Osteoblast (primary cell): ENCODE data around the gene ENDOV. TPM values are rescaled to one million over a fixed set of nuclear protein-coding genes. Genes with fewer than 3 reads are reported as not detected.
A peak's percentile ranks its signal among the peaks of the same experiment; 100 is the strongest.

Experiments
- DNase-seq: peaks from one replicate; pipeline ENCODE4 v3.0.0; 2011; ENCODE audit warnings: low spot score, mixed read lengths; ENCODE audit not compliant: insufficient read length; ENCODE audit errors: missing footprints
- H2AFZ ChIP-seq: 2 replicates; pipeline ENCODE4 v1.6.0; 2011; ENCODE audit warnings: mild to moderate bottlenecking, low read length
- H3K27ac ChIP-seq: 2 replicates; pipeline ENCODE4 v1.5.1; 2011; ENCODE audit warnings: mild to moderate bottlenecking, low read depth, low read length, moderate library complexity
- H3K27me3 ChIP-seq: 2 replicates; pipeline ENCODE4 v1.6.0; 2012; ENCODE audit warnings: mild to moderate bottlenecking, control low read depth, inconsistent platforms, low read length, moderate library complexity; ENCODE audit not compliant: insufficient read depth
- H3K36me3 ChIP-seq: 2 replicates; pipeline ENCODE4 v1.5.1; 2011; ENCODE audit warnings: mild to moderate bottlenecking, low read length, control low read depth, moderate library complexity; ENCODE audit not compliant: insufficient read depth
- H3K4me1 ChIP-seq: 2 replicates; pipeline ENCODE4 v1.5.1; 2011; ENCODE audit warnings: mild to moderate bottlenecking, low read length, control low read depth, moderate library complexity; ENCODE audit not compliant: insufficient read depth
- H3K4me2 ChIP-seq: 2 replicates; pipeline ENCODE4 v1.6.0; 2011; ENCODE audit warnings: mild to moderate bottlenecking, low read length; ENCODE audit not compliant: insufficient read depth
- H3K4me3 ChIP-seq: fragments of 200-600 bp; sonication (generic); 3 replicates; pipeline ENCODE4 v1.5.1; 2012; ENCODE audit warnings: mild to moderate bottlenecking, low read length, inconsistent platforms; ENCODE audit not compliant: insufficient read depth
- H3K79me2 ChIP-seq: 2 replicates; pipeline ENCODE4 v1.6.0; 2012; ENCODE audit warnings: mild to moderate bottlenecking, low read length, control low read depth, inconsistent platforms; ENCODE audit not compliant: insufficient read depth
- H3K9me3 ChIP-seq: 2 replicates; pipeline ENCODE4 v1.5.1; 2011; ENCODE audit warnings: low read depth, low read length, control low read depth
- H4K20me1 ChIP-seq: 2 replicates; pipeline ENCODE4 v1.6.0; 2012; ENCODE audit warnings: mild to moderate bottlenecking, low read length, control low read depth; ENCODE audit not compliant: insufficient read depth
- total RNA-seq: library from RNA; depleted of rRNA; stranded (reverse); fragments of >200 nt; gene quantifications from 2 replicates; pipeline ENCODE4 v1.2.3, GENCODE V29; 2012
- TF ChIP-seq, protein P1 (sequence below): IDR thresholded peaks from 2 replicates; pipeline ENCODE4 v1.5.1; 2011; ENCODE audit warnings: mild to moderate bottlenecking, low read depth, low read length, moderate library complexity; ENCODE audit errors: extremely low read depth

ENDOV gene
- total RNA-seq, 1 donor = 19.5 TPM

DNA sequence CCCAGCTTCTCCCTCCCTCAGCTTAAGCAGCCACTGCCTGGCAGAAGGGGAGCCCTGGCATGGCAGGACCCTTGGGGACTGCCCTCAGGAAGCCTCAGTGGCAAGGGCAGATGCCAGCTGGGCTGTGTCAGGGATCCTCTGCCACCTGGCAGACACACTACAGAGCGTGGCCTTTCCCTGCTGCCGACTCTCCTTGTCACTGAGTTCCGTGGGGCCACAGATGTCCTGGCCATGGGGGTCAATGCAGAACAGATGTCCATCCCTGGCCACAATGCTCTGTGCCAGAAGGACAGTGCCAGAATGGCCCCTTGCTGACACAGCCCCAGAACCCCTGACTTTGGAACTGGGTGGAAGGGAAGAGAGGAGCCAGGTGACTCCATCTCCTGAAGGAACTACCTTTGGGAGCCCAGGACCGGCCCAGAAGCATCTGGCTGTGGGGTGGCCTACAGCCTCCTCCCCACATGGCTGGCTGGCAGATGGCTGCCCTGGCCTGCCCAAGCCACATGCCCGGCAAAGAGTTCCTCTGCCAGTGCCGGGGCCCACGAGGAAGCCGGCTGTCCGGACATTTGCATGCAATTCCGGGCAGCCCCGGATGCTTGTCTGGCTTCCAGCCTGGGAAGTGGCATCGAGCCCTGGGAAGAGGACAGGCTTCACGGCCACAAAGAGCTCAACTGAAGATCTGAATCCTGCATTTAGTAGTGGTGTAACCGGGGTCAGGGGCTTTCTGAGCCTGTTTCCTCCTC, 37.4 kb downstream of the ENDOV start:
- no peak for DNase-seq

GRCh38 chr17:80453126-80453997, 38.4 kb downstream of the ENDOV start:
- H3K36me3 ChIP-seq = no peaks in the 10 kb centered on the region
- H3K79me2 ChIP-seq = no peaks in the 10 kb centered on the region
- peak overlapping the region; percentile 91 for H3K4me2 ChIP-seq
- no peaks in the 10 kb centered on the region for H3K9me3 ChIP-seq
- no peaks in the 10 kb centered on the region for H4K20me1 ChIP-seq
- H2AFZ ChIP-seq = no peak overlapping the region
- peaks cover 13% of the 10 kb centered on the region for H3K4me1 ChIP-seq
- TF ChIP-seq, protein P1, sequence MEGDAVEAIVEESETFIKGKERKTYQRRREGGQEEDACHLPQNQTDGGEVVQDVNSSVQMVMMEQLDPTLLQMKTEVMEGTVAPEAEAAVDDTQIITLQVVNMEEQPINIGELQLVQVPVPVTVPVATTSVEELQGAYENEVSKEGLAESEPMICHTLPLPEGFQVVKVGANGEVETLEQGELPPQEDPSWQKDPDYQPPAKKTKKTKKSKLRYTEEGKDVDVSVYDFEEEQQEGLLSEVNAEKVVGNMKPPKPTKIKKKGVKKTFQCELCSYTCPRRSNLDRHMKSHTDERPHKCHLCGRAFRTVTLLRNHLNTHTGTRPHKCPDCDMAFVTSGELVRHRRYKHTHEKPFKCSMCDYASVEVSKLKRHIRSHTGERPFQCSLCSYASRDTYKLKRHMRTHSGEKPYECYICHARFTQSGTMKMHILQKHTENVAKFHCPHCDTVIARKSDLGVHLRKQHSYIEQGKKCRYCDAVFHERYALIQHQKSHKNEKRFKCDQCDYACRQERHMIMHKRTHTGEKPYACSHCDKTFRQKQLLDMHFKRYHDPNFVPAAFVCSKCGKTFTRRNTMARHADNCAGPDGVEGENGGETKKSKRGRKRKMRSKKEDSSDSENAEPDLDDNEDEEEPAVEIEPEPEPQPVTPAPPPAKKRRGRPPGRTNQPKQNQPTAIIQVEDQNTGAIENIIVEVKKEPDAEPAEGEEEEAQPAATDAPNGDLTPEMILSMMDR = no peak
- H3K27ac ChIP-seq = no peak overlapping the region
- H3K4me3 ChIP-seq = peak overlapping the region; percentile 89
- H3K27me3 ChIP-seq = no peaks in the 10 kb centered on the region
- DNase-seq = no peak

More for the DNA sequence above, 37.4 kb downstream of the ENDOV start:
- no peaks in the 10 kb centered on the region for H4K20me1 ChIP-seq
- no peaks in the 10 kb centered on the region for H3K27me3 ChIP-seq
- no peaks in the 10 kb centered on the region for H3K79me2 ChIP-seq
- H3K36me3 ChIP-seq = no peaks in the 10 kb centered on the region
- TF ChIP-seq, protein P1 = no peak
- no peak overlapping the region for H3K4me3 ChIP-seq
- no peak overlapping the region for H3K27ac ChIP-seq
- H3K4me2 ChIP-seq = no peak overlapping the region
- H3K4me1 ChIP-seq = peaks cover 13% of the 10 kb centered on the region
- no peak overlapping the region for H2AFZ ChIP-seq
- H3K9me3 ChIP-seq = no peaks in the 10 kb centered on the region

DNA sequence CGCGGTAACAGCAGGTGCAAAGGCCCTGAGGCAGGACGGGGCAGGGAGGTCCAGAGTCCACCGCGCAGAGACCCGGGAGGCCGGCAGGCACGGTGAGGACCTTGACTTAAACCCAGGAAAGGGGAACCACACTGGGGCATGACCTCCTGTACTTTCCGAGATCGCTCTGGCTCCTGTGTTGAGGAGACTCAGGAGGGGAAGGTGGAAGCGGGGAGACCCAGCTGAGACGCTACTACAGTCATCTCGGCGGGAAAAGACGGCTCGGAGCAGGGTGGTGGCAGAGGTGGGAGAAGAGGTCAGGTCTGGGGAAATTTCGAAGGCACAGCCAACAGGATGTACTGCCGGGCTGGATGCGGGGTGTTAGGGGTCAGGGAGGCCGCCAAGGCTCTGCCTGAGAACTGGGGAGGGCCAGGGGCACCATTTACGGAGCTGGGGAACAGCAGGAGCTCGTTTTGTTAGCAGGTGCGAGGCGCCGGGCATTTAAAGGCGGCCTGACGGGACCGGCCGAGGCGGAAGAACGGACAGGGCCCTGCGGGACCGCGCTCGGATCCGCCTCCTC, 39.1 kb downstream of the ENDOV start:
- peak overlapping the region; percentile 91 for H3K4me2 ChIP-seq

More for the DNA sequence above, 39.1 kb downstream of the ENDOV start:
- H3K27ac ChIP-seq = peak overlapping the region; percentile 91
- H3K36me3 ChIP-seq = no peaks in the 10 kb centered on the region
- H3K27me3 ChIP-seq = peaks cover 5% of the 10 kb centered on the region
- no peak for DNase-seq
- no peaks in the 10 kb centered on the region for H3K79me2 ChIP-seq
- H3K9me3 ChIP-seq = no peaks in the 10 kb centered on the region
- H3K4me3 ChIP-seq = peak overlapping the region; percentile 89
- peaks cover 13% of the 10 kb centered on the region for H3K4me1 ChIP-seq
- no peaks in the 10 kb centered on the region for H4K20me1 ChIP-seq
- peak overlapping the region; percentile 81 for H2AFZ ChIP-seq
- TF ChIP-seq, protein P1 = no peak
